Measurements from ENCODE around the gene FBXO47. TPM values are rescaled to one million over a fixed set of nuclear protein-coding genes. Genes with fewer than 3 reads are reported as not detected.

Gene FBXO47, protein sequence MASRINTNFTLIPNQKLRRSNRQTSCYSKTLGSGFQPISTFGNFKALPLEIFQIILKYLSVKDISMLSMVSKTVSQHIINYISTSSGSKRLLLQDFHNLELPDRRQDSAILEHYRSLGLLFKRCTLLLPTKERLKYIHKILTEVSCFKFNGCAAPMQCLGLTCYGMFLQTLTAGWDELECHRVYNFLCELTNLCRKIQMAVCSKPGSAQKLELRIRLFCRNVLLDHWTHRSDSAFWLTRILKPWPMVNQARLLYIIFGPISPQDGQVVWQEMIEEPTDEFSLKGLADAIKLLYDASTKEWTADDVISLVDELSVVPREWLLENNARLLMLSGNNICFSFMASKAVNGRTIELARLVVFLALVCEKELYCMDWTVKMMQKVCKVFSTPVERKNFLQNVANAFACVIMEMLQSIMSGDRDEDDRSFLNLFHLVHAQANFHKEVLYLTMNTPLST
- polyA plus RNA-seq (2013, experiment 1 of 2; ENCODE audit: insufficient read length): not detected
- not detected for polyA plus RNA-seq (2013, experiment 2 of 2; ENCODE audit: insufficient read length)

- DNase-seq: peak; percentile 93
These were observed at the start of gene FBXO47 for GRCh38 chr17:38967290-38967738. FBXO47 (minus strand) TSS chr17:38967403; CDS start chr17:38963025, 4,378 bp downstream.

DNA sequence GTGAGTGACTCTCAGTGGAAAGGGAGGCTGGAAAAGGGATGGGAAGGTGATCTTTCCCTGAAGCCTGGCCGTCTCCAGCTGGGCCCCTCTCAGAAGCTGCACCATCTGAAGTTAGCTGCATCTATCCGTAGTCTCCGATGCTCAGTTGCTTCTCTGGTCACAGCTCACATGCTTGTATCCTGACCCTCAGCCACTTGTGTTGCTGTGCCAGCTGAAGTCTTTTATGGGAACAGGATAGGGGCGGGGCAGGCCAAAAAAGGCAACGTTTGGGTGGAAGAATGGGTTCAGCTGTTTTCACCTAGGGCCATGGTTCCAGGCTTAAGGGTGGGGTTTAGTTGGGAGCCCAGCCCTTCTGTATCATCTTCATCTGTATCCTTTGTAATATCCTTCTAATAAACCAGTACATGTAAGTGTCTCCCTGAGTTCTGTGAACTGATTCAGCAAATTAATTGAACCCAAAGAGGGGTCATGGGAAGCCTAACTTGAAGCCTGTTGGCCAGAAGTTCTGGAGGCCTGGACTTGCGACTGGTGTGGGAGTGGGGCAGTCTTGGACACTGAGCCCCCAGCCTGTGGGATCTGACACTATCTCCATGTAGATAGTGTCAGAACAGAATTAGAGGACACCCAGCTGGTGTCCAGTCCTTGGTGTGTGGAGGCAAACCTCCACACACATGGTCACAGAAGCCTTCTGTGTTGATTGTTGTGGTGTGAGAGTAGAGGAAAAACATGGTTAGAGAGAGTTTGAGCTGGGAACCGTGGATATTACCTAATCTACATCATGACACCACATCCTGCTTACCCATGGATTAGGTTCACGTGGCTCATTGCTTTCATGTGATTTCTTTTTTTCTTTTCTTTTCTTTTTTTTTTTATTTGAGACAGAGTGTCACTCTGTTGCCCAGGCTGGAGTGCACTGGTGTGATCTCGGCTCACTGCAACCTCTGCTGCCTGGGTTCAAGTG is 49.3 kb upstream of the FBXO47 start:
- DNase-seq: no peak

- no peak for DNase-seq
These were observed 48.3 kb upstream of the FBXO47 start for GRCh38 chr17:39015546-39015935.

DNA sequence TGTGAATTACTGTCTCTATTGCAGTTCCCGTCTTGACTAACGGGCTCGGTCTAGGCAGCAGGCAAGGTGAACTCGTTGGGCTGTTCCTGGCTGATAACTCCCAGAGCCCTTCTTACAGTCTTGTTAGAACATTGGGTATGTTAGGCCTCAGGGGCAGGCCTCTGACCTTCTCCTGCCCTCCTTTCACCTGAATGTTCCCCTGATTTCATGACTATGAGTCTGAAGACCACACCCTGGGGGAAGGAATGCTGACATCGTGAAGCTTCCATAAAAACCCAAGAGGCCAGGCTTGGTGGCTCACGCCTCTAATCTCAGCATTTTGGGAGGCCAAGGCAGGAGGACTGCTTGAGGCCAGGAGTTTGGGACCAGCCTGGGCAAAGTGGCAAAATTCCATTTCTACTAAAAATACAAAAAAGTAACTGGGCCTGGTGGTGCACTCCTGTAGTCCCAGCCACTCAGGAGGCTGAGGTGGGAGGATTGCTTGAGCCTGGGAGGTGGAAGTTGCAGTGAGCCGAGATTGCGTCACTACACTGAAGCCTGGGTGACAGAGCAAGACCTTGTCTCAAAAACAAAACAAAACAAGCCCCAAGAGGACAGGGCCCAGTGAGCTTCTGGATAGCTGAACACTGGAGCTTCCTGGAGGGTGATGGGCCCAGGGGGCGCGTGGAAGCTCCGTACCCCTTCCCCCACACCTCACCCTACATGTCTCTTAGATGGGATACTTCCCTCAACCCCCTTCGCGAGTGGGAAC is 47.8 kb upstream of the FBXO47 start:
- DNase-seq: no peak

GRCh38 chr17:39014044-39014794 is 47.0 kb upstream of the FBXO47 start:
- DNase-seq: peak; percentile 71

DNA sequence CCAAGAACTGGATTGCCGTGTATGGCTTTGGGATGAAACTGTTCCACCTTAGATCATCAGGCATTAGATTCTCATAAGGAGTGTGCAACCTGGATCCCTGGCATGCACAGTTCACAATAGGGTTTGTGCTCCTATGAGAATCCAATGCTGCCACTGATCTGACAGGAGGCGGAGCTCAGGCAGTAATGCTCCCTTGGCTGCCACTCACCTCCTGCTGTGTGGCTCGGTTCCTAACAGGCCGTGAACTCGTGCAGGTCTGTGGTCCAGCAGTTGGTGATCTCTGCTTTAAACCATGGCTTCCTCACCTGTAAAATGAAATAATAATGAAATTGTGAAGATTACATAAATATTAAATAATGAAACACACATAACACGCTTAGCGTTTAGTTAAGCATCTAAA is 45.5 kb upstream of the FBXO47 start:
- DNase-seq: no peak

DNA sequence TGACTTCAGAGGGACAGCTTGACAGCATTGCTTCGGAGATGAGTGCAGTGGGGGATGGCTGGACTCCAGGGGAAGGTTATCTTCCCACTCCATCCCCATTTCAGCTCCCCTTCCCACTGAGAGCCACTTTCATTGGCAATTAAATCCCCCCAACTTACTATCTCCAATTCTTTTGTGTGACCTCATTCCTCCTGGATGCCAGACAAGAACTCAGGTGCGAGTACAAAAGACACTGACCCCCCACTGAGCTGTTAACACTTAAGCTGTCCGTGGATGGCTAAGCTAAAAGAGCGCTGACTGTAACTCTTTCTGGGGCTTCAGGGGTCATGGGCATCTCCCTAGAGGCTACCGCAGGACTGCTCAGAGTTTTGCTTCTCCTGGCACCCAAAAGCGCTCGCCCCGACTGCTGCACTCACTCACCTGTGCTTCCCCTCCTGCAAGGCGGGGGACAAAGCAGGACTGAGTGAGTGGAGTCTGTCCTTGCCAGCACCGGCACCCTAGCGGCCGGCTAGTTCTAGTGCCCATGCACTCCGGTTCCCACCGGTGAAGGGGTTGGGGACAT is 44.8 kb upstream of the FBXO47 start:
- DNase-seq: no peak

GRCh38 chr17:39009581-39010001 is 42.4 kb upstream of the FBXO47 start:
- DNase-seq: no peak

DNA sequence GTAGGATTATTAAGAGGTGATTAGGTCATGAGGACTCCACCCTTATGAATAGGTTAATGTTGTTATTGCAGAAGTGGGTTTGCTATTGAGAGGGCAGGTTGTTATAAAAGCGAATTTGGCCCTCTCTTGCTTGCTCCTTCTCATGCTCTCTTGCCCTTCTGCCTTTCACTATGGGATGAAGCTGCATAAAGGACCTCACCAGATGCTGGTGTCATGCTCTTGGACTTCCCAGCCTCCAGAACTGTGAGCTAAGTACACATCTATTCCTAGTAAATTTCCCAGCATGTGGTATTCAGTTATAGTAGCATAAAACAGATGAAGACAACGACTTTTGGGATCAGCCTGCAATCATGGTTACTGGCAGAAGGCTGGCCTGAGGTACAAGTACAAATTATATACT is 41.4 kb upstream of the FBXO47 start:
- no peak for DNase-seq

GRCh38 chr17:39002991-39003715 is 36.0 kb upstream of the FBXO47 start:
- peak; percentile 47 for DNase-seq

DNA sequence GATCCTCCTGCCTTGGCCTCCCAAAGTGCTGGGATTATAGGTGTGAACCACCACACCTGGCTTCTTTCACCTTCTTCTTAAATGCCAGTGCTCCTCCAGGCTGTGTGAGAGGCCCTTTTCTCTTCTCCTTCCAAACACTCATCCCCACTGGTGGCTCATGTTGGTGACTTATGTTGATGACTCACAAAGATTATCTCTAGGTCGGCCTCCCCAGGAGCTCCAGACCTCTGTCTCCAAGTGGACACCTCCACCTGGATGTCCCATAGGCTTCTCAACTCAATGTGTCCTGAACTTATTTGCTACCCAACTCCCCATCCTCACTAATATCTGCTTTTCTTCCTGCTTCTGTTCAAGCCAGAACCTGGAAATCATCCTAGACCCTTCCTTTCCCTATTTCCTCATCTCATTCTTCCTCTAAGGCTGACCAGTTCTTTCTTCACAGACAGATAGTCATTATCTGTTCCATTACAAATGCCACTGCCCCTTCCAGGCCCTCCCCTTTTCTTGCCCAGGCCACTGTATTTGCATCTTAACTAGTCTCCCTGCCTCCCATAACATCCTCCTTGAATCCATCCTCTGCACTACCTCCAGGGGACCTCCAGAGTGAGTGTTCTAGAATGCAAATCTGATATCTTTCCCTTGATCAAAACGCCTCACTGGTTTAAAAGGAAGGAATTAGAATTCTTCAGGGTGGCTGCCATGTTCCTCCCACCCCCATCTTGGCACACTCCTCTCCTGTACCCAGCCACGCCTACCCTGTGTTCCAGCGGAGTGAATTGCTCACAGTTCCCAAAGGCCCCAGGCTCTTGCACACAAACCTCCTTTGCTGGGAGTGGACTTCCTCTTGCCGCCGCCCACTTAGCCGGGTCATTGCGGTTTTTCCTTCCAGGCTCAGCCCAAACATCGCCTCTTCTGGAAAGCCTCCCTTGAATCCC is 34.8 kb upstream of the FBXO47 start:
- DNase-seq: peak; percentile 68

DNA sequence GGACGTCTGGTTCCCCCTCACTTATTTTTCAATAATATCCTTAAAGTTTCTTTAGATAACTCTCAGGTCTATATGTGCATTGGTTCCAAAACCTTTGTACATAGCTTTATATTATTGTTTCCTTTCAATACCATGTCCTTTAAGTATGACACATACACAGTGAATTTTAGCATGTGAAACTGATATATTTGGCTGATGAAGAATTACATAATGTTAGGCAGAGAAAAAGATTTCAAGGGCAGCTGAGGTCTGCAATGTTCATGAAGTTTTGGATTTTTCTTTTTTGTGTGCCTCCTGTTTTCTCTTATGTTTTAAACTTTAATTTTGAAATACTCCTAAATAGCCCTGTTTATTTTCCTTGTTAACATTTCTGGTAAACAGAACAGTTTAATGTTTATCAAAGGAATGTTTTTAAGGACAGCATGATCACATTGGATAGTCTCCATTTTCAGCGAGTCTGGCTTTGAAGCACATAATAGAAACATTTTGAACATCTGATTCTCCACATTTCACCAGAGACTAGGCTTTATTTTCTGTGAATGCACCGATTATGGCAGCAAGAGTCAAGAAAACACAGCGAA is 32.9 kb upstream of the FBXO47 start:
- peak; percentile 18 for DNase-seq

DNA sequence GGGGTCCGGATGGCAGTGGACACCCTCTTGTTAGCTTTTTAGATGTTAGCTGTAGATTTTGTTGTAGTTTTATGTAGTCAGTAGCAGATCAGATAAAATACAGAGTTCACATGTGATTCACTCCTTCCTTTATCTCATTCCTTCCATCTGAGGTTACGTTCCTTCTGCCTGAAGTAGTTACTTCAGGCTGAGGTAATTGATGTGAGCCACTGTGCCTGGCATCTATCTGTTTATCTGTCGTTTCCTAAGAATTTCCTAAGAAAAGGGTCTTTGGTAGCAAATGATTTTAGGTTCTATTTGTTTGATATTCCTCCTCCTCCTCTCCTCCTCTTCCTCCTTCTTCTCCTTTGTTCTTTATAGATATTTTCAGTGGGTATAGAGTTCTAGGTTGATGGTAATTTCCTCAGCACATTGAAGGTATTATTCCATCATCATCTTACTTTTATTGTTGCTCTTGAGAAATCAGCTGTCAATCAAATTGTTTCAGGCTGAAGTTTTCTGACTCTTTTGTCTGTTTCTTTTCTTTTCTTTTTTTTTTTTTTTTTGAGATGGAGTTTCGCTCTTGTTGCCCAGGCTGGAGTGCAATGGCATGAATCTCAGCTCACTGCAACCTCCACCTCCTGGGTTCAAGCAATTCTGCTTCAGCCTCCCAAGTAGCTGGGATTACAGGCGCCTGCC is 29.6 kb upstream of the FBXO47 start:
- no peak for DNase-seq

DNA sequence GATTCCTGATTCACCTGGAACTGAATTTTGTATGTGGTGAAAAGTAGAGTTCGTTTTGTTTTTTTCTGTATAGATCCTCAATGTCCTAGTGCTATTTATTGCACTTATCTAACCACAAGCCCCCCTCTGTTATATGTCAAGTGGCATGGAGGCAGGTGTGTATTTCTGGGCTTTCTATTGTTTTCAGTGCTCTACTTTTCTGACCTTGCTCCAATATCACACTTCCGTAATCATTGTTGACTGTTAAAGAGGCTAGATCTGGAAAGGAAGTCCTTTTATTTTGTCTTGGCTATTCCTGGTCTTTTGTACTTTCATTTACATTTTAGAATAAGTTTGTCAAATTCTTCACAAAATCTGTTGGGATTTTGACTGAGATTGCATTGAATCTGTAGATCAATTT is 26.8 kb upstream of the FBXO47 start:
- no peak for DNase-seq

GRCh38 chr17:38984666-38985065 is 17.5 kb upstream of the FBXO47 start:
- no peak for DNase-seq

GRCh38 chr17:38982858-38983746 is 15.9 kb upstream of the FBXO47 start:
- peak; percentile 80 for DNase-seq

GRCh38 chr17:38981636-38982035 is 14.4 kb upstream of the FBXO47 start:
- peak; percentile 29 for DNase-seq
